ENCODE results near the gene ARHGDIG.

ARHGDIG gene

DNA sequence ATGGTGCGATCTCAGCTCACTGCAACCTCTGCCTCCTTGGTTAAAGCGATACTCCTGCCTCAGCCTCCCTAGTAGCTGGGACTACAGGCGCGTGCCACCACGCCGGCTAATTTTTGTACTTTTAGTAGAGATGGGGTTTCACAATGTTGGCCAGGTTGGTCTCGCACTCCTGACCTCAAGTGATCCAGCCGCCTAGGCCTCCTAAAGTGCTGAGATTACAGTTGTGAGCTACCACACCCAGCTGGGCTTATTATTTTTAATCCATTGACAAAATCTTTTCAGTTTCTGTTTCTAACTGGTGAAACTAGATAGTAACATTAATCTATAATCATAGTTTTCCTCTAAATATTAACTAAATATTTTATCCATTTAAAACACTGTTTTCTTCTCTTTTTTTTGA, 39.8 kb upstream of the ARHGDIG start:
- TF ChIP-seq CEBPB (IDR thresholded peaks at IDR 0.05) = no peak
- no peak for TF ChIP-seq EGR1 (IDR thresholded peaks at IDR 0.05)
- TF ChIP-seq EP300 (IDR thresholded peaks at IDR 0.05; ENCODE audit: borderline replicate concordance) = no peak
- TF ChIP-seq, protein P1, sequence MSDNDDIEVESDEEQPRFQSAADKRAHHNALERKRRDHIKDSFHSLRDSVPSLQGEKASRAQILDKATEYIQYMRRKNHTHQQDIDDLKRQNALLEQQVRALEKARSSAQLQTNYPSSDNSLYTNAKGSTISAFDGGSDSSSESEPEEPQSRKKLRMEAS (IDR thresholded peaks at IDR 0.05) = no peak
- TF ChIP-seq, protein P2, sequence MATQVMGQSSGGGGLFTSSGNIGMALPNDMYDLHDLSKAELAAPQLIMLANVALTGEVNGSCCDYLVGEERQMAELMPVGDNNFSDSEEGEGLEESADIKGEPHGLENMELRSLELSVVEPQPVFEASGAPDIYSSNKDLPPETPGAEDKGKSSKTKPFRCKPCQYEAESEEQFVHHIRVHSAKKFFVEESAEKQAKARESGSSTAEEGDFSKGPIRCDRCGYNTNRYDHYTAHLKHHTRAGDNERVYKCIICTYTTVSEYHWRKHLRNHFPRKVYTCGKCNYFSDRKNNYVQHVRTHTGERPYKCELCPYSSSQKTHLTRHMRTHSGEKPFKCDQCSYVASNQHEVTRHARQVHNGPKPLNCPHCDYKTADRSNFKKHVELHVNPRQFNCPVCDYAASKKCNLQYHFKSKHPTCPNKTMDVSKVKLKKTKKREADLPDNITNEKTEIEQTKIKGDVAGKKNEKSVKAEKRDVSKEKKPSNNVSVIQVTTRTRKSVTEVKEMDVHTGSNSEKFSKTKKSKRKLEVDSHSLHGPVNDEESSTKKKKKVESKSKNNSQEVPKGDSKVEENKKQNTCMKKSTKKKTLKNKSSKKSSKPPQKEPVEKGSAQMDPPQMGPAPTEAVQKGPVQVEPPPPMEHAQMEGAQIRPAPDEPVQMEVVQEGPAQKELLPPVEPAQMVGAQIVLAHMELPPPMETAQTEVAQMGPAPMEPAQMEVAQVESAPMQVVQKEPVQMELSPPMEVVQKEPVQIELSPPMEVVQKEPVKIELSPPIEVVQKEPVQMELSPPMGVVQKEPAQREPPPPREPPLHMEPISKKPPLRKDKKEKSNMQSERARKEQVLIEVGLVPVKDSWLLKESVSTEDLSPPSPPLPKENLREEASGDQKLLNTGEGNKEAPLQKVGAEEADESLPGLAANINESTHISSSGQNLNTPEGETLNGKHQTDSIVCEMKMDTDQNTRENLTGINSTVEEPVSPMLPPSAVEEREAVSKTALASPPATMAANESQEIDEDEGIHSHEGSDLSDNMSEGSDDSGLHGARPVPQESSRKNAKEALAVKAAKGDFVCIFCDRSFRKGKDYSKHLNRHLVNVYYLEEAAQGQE (IDR thresholded peaks at IDR 0.05; ENCODE audit: low read depth) = no peak
- no peak for TF ChIP-seq FOXM1 (IDR thresholded peaks at IDR 0.05; ENCODE audit: borderline replicate concordance, low read depth)

DNA sequence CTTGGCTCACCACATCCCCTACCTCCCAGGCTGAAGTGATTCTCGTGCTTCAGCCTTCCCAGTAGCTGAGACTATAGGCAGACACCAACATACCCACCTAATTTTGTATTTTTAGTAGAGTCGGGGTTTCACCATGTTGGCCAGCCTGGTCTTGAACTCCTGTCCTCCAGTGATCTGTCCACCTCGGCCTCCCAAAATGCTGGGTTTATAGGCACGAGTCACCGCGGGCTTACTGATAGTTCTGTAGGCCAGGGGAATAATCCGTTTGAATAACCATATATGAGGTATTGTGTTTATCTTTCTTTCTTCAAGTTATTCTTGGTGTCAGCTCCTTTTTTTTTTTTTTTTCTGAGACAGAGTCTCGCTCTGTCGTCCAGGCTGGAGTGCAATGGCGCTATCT, 38.1 kb upstream of the ARHGDIG start:
- no peak for TF ChIP-seq NFIC (IDR thresholded peaks at IDR 0.05)

DNA sequence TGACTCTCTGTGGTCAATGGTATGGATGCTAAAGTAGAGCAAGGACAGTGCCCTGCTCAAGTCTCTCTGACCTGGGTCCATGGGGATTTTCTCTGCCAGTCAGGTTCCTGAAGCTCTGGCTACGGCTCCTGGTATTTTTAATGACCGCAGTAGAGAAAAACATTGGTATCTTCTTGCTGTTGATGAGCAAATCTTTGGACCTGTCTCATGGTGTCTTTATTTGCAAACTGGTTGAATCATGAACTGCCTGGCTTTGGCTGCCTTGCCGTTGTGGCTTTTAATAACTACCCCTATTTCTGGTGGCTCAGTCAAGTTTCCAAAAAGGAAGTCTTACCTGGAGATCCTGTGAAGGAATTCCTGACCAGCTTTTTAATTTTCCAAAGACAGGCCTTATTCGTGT, 37.0 kb upstream of the ARHGDIG start:
- TF ChIP-seq ZBTB7A (IDR thresholded peaks at IDR 0.05; ENCODE audit: low read depth) (no peak), CEBPB (IDR thresholded peaks at IDR 0.05) (no peak), NFIC (IDR thresholded peaks at IDR 0.05) (no peak), EGR1 (IDR thresholded peaks at IDR 0.05) (no peak), RAD21 (IDR thresholded peaks at IDR 0.05; ENCODE audit: low read depth) (no peak), FOXM1 (IDR thresholded peaks at IDR 0.05; ENCODE audit: borderline replicate concordance, low read depth) (no peak)
- TF ChIP-seq, protein P2 (IDR thresholded peaks at IDR 0.05; ENCODE audit: low read depth) = no peak
- TF ChIP-seq, protein P1 (IDR thresholded peaks at IDR 0.05) = no peak

DNA sequence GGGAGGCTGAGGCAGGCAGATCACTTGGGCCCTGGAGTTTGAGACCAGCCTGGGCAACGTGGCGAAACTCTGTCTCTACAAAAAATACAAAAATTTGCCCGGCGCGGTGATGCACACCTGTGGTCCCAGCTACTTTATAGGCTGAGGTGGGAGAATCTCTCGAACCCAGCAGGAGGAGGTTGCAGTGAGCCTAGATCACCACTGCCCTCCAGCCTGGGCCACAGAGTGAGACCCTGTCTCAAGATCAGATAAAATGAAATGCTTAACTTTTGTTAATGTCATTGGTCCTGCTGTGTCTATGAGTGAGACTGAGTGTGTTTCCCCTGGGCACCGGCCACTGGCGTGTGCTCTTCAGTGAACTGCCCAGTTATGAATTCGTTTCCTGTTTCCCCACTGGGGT, 35.3 kb upstream of the ARHGDIG start:
- TF ChIP-seq RAD21 (IDR thresholded peaks at IDR 0.05; ENCODE audit: low read depth) = no peak
- TF ChIP-seq TAF1 (IDR thresholded peaks at IDR 0.05; ENCODE audit: low read depth) = no peak
- no peak for TF ChIP-seq EP300 (IDR thresholded peaks at IDR 0.05; ENCODE audit: borderline replicate concordance)
- TF ChIP-seq CEBPB (IDR thresholded peaks at IDR 0.05) = no peak
- no peak for TF ChIP-seq YY1 (IDR thresholded peaks at IDR 0.05; ENCODE audit: low read depth)
- TF ChIP-seq NFIC (IDR thresholded peaks at IDR 0.05) = no peak
- TF ChIP-seq, protein P2 (IDR thresholded peaks at IDR 0.05; ENCODE audit: low read depth) = no peak
- TF ChIP-seq FOXM1 (IDR thresholded peaks at IDR 0.05; ENCODE audit: borderline replicate concordance, low read depth) = no peak
- TF ChIP-seq, protein P3, sequence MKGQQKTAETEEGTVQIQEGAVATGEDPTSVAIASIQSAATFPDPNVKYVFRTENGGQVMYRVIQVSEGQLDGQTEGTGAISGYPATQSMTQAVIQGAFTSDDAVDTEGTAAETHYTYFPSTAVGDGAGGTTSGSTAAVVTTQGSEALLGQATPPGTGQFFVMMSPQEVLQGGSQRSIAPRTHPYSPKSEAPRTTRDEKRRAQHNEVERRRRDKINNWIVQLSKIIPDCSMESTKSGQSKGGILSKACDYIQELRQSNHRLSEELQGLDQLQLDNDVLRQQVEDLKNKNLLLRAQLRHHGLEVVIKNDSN (IDR thresholded peaks at IDR 0.05) = no peak
- TF ChIP-seq, protein P1 (IDR thresholded peaks at IDR 0.05) = no peak
- no peak for TF ChIP-seq CREB1 (IDR thresholded peaks at IDR 0.05; ENCODE audit: low read depth)
- TF ChIP-seq TEAD4 (IDR thresholded peaks at IDR 0.05) = no peak
- TF ChIP-seq ZBTB7A (IDR thresholded peaks at IDR 0.05; ENCODE audit: low read depth) = no peak

DNA sequence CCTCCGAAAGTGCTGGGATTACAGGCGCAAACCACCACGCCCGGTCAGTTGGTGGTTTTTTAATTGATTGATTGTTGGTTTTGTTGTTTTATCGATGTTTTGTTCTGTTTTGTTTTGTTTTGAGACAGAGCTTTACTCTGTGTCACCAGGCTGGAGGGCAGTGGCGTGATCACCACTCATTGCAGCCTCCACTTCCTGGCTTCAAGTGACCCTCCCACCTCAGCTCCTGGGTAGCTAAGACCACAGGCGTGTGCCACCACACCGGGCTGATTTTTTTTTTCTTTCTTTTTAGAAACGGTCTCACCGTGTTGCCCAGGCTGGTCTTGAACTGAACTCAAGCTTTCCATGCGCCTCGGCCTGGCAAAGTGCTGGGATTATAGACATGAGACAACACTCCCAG, 33.4 kb upstream of the ARHGDIG start:
- TF ChIP-seq YY1 (IDR thresholded peaks at IDR 0.05; ENCODE audit: low read depth) (no peak), ZBTB7A (IDR thresholded peaks at IDR 0.05; ENCODE audit: low read depth) (no peak), CREB1 (IDR thresholded peaks at IDR 0.05; ENCODE audit: low read depth) (no peak), EGR1 (IDR thresholded peaks at IDR 0.05) (no peak)

DNA sequence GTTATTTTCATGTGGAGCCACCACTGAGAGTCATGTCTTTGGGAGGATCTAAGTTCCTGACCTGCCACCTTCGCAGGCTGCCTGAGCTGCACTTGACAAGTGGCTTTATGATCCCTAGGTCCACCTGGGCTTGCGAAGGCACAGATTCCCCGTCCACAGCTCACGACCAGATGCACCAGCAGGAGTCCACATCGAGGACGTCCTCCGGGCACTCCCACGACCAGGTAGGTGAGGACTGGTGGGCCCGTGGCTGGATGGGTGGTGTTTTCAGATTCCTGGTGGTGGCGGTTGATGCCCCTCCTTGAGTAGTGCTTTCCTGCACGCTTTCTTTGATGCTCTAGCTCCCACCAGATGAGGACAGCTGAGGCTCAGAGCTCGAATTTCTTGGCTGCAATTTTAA, 31.0 kb upstream of the ARHGDIG start:
- TF ChIP-seq ZBTB7A (IDR thresholded peaks at IDR 0.05; ENCODE audit: low read depth) (no peak), CEBPB (IDR thresholded peaks at IDR 0.05) (no peak), TAF1 (IDR thresholded peaks at IDR 0.05; ENCODE audit: low read depth) (no peak), EGR1 (IDR thresholded peaks at IDR 0.05) (no peak), TEAD4 (IDR thresholded peaks at IDR 0.05) (no peak)
- TF ChIP-seq, protein P1 (IDR thresholded peaks at IDR 0.05) = no peak
